ENCODE measurements around the gene GRM8. TPM values are rescaled to one million over a fixed set of nuclear protein-coding genes. Genes with fewer than 3 reads are reported as not detected.

The GRM8 gene
- total RNA-seq, 1 experiment from 2014 or later, result 1.8 TPM

DNA sequence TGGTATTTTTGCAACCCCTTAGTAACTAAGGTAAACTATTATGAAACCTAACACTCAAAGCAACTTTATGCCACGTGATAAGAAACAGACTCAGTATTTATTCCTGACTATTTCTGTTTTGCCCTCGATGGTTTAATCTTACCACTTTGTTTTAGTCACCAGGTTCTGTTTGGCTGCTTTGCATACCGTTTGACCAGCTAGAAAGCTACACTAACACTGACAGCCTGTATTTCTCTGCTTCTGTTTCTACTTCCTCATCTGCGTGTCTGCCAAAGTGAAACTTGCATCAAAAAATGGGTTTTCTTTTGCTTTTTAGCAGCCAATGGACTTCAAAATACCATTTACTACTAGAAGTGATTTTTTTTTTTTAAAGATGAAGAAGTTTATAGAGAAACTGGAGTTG is 802.5 kb downstream of the GRM8 start:
- Histone ChIP-seq H4K91ac (ENCODE audit: insufficient read length, low read depth, low read length) (no peak overlapping the region), H4K20me1 (ENCODE audit: control insufficient read depth, insufficient read depth, insufficient read length) (no peaks in the 10 kb centered on the region)
- DNase-seq, result no peak

More for the DNA sequence above, 802.5 kb downstream of the GRM8 start:
- H3K23ac ChIP-seq (ENCODE audit: insufficient read length, low read depth, low read length), result no peak overlapping the region
- no peak overlapping the region for H2BK12ac ChIP-seq (ENCODE audit: insufficient read length, low read depth, low read length)
- H4K5ac ChIP-seq (ENCODE audit: insufficient read length, low read depth, low read length), result no peak overlapping the region
- no peak overlapping the region for H3T11ph ChIP-seq (ENCODE audit: low read length)
- H2BK120ac ChIP-seq (ENCODE audit: low read depth, low read length, poor library complexity, severe bottlenecking), result no peak overlapping the region
- H2AFZ ChIP-seq (ENCODE audit: low read length), result no peak overlapping the region
- no peak overlapping the region for H3K18ac ChIP-seq (ENCODE audit: insufficient read length, low read depth, low read length)
- no peak overlapping the region for H3K9ac ChIP-seq (ENCODE audit: extremely low read depth, insufficient read length, low read length)
- H3K79me2 ChIP-seq (ENCODE audit: insufficient read depth, low read length), result no peaks in the 10 kb centered on the region
- no peak overlapping the region for H2BK20ac ChIP-seq (ENCODE audit: low read depth, low read length, poor library complexity, severe bottlenecking)
- Mint-ChIP-seq H3K4me1 (no peaks in the 10 kb centered on the region), H3K4me3 (no peak overlapping the region), H3K27me3 (ENCODE audit: low read depth) (no peaks in the 10 kb centered on the region), H3K36me3 (ENCODE audit: insufficient read depth in 1 of 3, low read depth in 3 of 3) (no peaks in the 10 kb centered on the region), H3K27ac (no peak overlapping the region), H3K9me3 (no peaks in the 10 kb centered on the region)
- no peaks in the 10 kb centered on the region for H3K9me3 ChIP-seq (ENCODE audit: control insufficient read depth, low read depth, low read length)
- no peak for TF ChIP-seq CTCF (conservative IDR thresholded peaks at IDR 0.05)
- WGBS (ENCODE audit: extremely low coverage, insufficient read length, low lambda C conversion rate), result no CpG with 5 or more reads among the region's 4 CpGs
- H3K56ac ChIP-seq (ENCODE audit: insufficient read length, low read depth, low read length), result no peak overlapping the region
- H3K27ac ChIP-seq (ENCODE audit: insufficient read length, low read depth, low read length), result no peak overlapping the region
- H3K4ac ChIP-seq (ENCODE audit: low read depth, low read length), result no peak overlapping the region
- no peak overlapping the region for H4K8ac ChIP-seq (replicated peaks; ENCODE audit: insufficient read length, low read depth, low read length)
- no peak overlapping the region for H3K4me2 ChIP-seq (ENCODE audit: insufficient read depth, insufficient read length, low read length)
- no peaks in the 10 kb centered on the region for H3K79me1 ChIP-seq (ENCODE audit: insufficient read depth, low read depth, low read length, poor library complexity, severe bottlenecking)
- H2BK5ac ChIP-seq (ENCODE audit: insufficient read length, low read length), result no peak overlapping the region
- no peak overlapping the region for H2BK15ac ChIP-seq (ENCODE audit: low read depth, low read length)
- H3K27me3 ChIP-seq (ENCODE audit: insufficient read depth, low read length), result 0 out of 2 replicates have a peak, but pooled peaks cover 2% of the 10 kb centered on the region
- no peaks in the 10 kb centered on the region for H3K23me2 ChIP-seq (ENCODE audit: insufficient read length, low read depth, low read length, poor library complexity, severe bottlenecking)
- no peak overlapping the region for H2AK5ac ChIP-seq (ENCODE audit: insufficient read length, low read length)
- H3K4me1 ChIP-seq (ENCODE audit: insufficient read depth, low read length), result no peaks in the 10 kb centered on the region
- no peak overlapping the region for H3K14ac ChIP-seq (ENCODE audit: insufficient read depth, low read length)

All from H9 (cell line).